WTC11 (cell line): ENCODE results near the gene GPR162. TPM values are rescaled to one million over a fixed set of nuclear protein-coding genes. Genes with fewer than 3 reads are reported as not detected.

Experiments
- ATAC-seq: fragments of 200-7000 bp; cut with Tn5 transposase; 2 replicates; pipeline ENCODE4 v1.10.0; 2021; ENCODE audit warnings: mild to moderate bottlenecking, moderate library complexity
- CTCF ChIA-PET: fragments of 300-600 bp; sonication (Branson Sonifier 250); formaldehyde crosslinking; loops from one replicate; lab custom pipeline; 2021; ENCODE audit warnings: antibody characterized with exemption; lab: Charles Lee
- POLR2A ChIA-PET: fragments of 350-600 bp; sonication (Branson Sonifier 250); formaldehyde crosslinking; loops from one replicate; lab custom pipeline; 2021; ENCODE audit warnings: antibody characterized with exemption; lab: Charles Lee
- DNase-seq: peaks from one replicate; pipeline ENCODE4 v3.0.0; 2021; ENCODE audit warnings: low spot score
- H3K27ac Mint-ChIP-seq: 2 replicates; pipeline ENCODE4 v1.8.0; 2021; ENCODE audit warnings: mixed read lengths
- H3K27me3 Mint-ChIP-seq: 2 replicates; pipeline ENCODE4 v1.8.0; 2021; ENCODE audit warnings: low read depth, mild to moderate bottlenecking, moderate library complexity, mixed read lengths
- H3K36me3 Mint-ChIP-seq: 2 replicates; pipeline ENCODE4 v1.8.0; 2021; ENCODE audit warnings: mixed read lengths
- H3K4me1 Mint-ChIP-seq: 2 replicates; pipeline ENCODE4 v1.8.0; 2022; ENCODE audit warnings: mixed read lengths
- H3K4me3 Mint-ChIP-seq: 2 replicates; pipeline ENCODE4 v1.8.0; 2021; ENCODE audit warnings: mild to moderate bottlenecking, moderate library complexity, mixed read lengths
- H3K9me3 Mint-ChIP-seq: 2 replicates; pipeline ENCODE4 v1.8.0; 2021; ENCODE audit warnings: mixed read lengths
- ATF2 ChIP-seq: sonication (generic); formaldehyde crosslinking; IDR thresholded peaks from 2 replicates; pipeline ENCODE4 v1.8.1; 2022; ENCODE audit warnings: low read depth, missing genetic modification reagents, borderline replicate concordance
- CREB1 ChIP-seq: sonication (generic); formaldehyde crosslinking; IDR thresholded peaks from 2 replicates; pipeline ENCODE4 v1.8.0; 2023; ENCODE audit warnings: mild to moderate bottlenecking, missing genetic modification reagents
- CREM ChIP-seq: sonication (generic); formaldehyde crosslinking; IDR thresholded peaks from 2 replicates; pipeline ENCODE4 v1.8.1; 2022; ENCODE audit warnings: mild to moderate bottlenecking, missing genetic modification reagents, moderate library complexity
- E2F1 ChIP-seq: sonication (generic); formaldehyde crosslinking; IDR thresholded peaks from 2 replicates; pipeline ENCODE4 v1.8.0; 2022; ENCODE audit warnings: mild to moderate bottlenecking, missing genetic modification reagents
- FOXJ3 ChIP-seq: sonication (generic); formaldehyde crosslinking; IDR thresholded peaks from 2 replicates; pipeline ENCODE4 v1.9.0; 2021; ENCODE audit warnings: missing genetic modification reagents, mild to moderate bottlenecking, borderline replicate concordance
- IRF2 ChIP-seq: sonication (generic); formaldehyde crosslinking; IDR thresholded peaks from 2 replicates; pipeline ENCODE4 v1.8.0; 2022; ENCODE audit warnings: low read depth, missing genetic modification reagents, borderline replicate concordance
- MAX ChIP-seq: sonication (generic); formaldehyde crosslinking; IDR thresholded peaks from 2 replicates; pipeline ENCODE4 v1.8.0; 2022; ENCODE audit warnings: mild to moderate bottlenecking, missing genetic modification reagents
- MLX ChIP-seq: sonication (generic); formaldehyde crosslinking; IDR thresholded peaks from 2 replicates; pipeline ENCODE4 v1.8.1; 2023; ENCODE audit warnings: mild to moderate bottlenecking, missing genetic modification reagents, moderate library complexity
- TCF7 ChIP-seq: sonication (generic); formaldehyde crosslinking; IDR thresholded peaks from 2 replicates; pipeline ENCODE4 v1.8.0; 2022; ENCODE audit warnings: mild to moderate bottlenecking, low read depth, missing genetic modification reagents, moderate library complexity
- TEAD1 ChIP-seq: sonication (generic); formaldehyde crosslinking; IDR thresholded peaks from 2 replicates; pipeline ENCODE4 v1.8.0; 2022; ENCODE audit warnings: mild to moderate bottlenecking, missing genetic modification reagents
- ZBTB21 ChIP-seq: sonication (generic); formaldehyde crosslinking; IDR thresholded peaks from 2 replicates; pipeline ENCODE4 v1.8.1; 2023; ENCODE audit warnings: mild to moderate bottlenecking, missing genetic modification reagents, borderline replicate concordance
- ZBTB43 ChIP-seq: sonication (generic); formaldehyde crosslinking; IDR thresholded peaks from 2 replicates; pipeline ENCODE4 v1.8.1; 2023; ENCODE audit warnings: mild to moderate bottlenecking, missing genetic modification reagents
- ZNF138 ChIP-seq: sonication (generic); formaldehyde crosslinking; conservative IDR thresholded peaks from 2 replicates; pipeline ENCODE4 v1.8.1; 2022; ENCODE audit warnings: mild to moderate bottlenecking, moderate library complexity, missing genetic modification reagents
- ZNF232 ChIP-seq: sonication (generic); formaldehyde crosslinking; IDR thresholded peaks from 2 replicates; pipeline ENCODE4 v1.8.0; 2022; ENCODE audit warnings: mild to moderate bottlenecking, missing genetic modification reagents
- total RNA-seq: library from RNA; stranded (reverse); gene quantifications from 3 replicates; pipeline ENCODE4 v1.2.3, GENCODE V29; 2021

Gene GPR162
- total RNA-seq, 1 experiment from 2014 or later, result 7.3 TPM

GRCh38 chr12:6819106-6820030 lies 2.3 kb upstream of the GPR162 start:
- no peak for TF ChIP-seq FOXJ3 (CRISPR knock-in tag)
- no peak for TF ChIP-seq ZBTB21 (CRISPR knock-in tag)
- TF ChIP-seq ATF2 (CRISPR knock-in tag), result no peak
- TF ChIP-seq TEAD1 (CRISPR knock-in tag), result no peak
- TF ChIP-seq MLX (CRISPR knock-in tag), result no peak
- TF ChIP-seq ZNF138 (CRISPR knock-in tag), result no peak
- no peak for TF ChIP-seq ZNF232 (CRISPR knock-in tag)
- no peak for TF ChIP-seq IRF2 (CRISPR knock-in tag)
- no peak for TF ChIP-seq MAX (CRISPR knock-in tag)
- TF ChIP-seq TCF7, result no peak
- H3K27me3 Mint-ChIP-seq, result peaks cover 62% of the 10 kb centered on the region
- ChIA-PET CTCF (interaction anchor here (0.7 to 2.4 kb wide), 2 partner anchors 65 to 1324 kb away, joined by 3 to 8 read pairs; no protein-coding TSS in a partner anchor), POLR2A (interaction anchor here (1.1 to 1.5 kb wide), 2 partner anchors 50 to 67 kb away, joined by 3 to 5 read pairs; partner anchors contain the start of gene MLF2)
- peak overlapping the region; percentile 25; the same call in 1 of the 2 replicates for H3K4me3 Mint-ChIP-seq
- H3K27ac Mint-ChIP-seq, result peak overlapping the region; percentile 12
- no peaks in the 10 kb centered on the region for H3K36me3 Mint-ChIP-seq
- DNase-seq (no peak), ATAC-seq (no peak)
- no peaks in the 10 kb centered on the region for H3K9me3 Mint-ChIP-seq
- peaks cover 54% of the 10 kb centered on the region for H3K4me1 Mint-ChIP-seq

- Mint-ChIP-seq H3K4me1 (peaks cover 61% of the 10 kb centered on the region), H3K27ac (no peak overlapping the region), H3K27me3 (peaks cover 61% of the 10 kb centered on the region), H3K36me3 (peaks cover 5% of the 10 kb centered on the region; the same call in 1 of the 2 replicates)
- CTCF ChIA-PET, result interaction anchor here (1.2 kb wide), 1 partner anchor 11 kb away, joined by 3 read pairs; no protein-coding TSS in a partner anchor
- POLR2A ChIA-PET, result interaction anchor here (2.2 to 2.6 kb wide), 2 partner anchors 51 to 54 kb away, joined by 8 to 14 read pairs; partner anchors contain the start of gene PTMS
- no peak for ATAC-seq
- TF ChIP-seq CREB1, result no peak
- no peak for TF ChIP-seq ZBTB43 (CRISPR knock-in tag)
- no peak for TF ChIP-seq CREM
- no peak for TF ChIP-seq E2F1
- no peak for TF ChIP-seq ZNF232 (CRISPR knock-in tag)
- TF ChIP-seq, all 79 proteins: peak for 0
- no peaks in the 10 kb centered on the region for H3K9me3 Mint-ChIP-seq
- DNase-seq, result no peak
- H3K4me3 Mint-ChIP-seq, result peak overlapping the region; percentile 78; the same call in 1 of the 2 replicates
Observed at GRCh38 chr12:6820166-6820565, 1.5 kb upstream of the GPR162 start.
